ENCODE data around the gene PCBP3. TPM values are rescaled to one million over a fixed set of nuclear protein-coding genes. Genes with fewer than 3 reads are reported as not detected.
"Not testable (repeated sequence)": the region's sequence is repeated elsewhere in the genome, so short reads cannot be mapped to it uniquely, and the experiment has no call there.

Gene PCBP3
- total and polyA plus RNA-seq, 12 donors: 1.7 to 15.8 (median 4.7) TPM

GRCh38 chr21:45951676-45952075 is 308.2 kb downstream of the PCBP3 start:
- H3K4me1 ChIP-seq (replicated peaks in 1 of 2): no peaks in the 10 kb centered on the region

GRCh38 chr21:45952527-45952926 is 309.0 kb downstream of the PCBP3 start:
- H3K27ac ChIP-seq; H3K36me3 ChIP-seq (replicated peaks in 1 of 2); DNase-seq; H3K4me3 ChIP-seq; H3K4me1 ChIP-seq (replicated peaks in 1 of 2); H3K9me3 ChIP-seq (replicated peaks in 1 of 3); H3K27me3 ChIP-seq; intact Hi-C loops (cut with DNase I): not testable (repeated sequence)
- WGBS, 4 donors: 80 to 88% (median 84%) methylated on average over 10 of the region's 10 CpGs

More at GRCh38 chr21:45951676-45952075, 308.2 kb downstream of the PCBP3 start:
- Histone ChIP-seq H3K27me3 (no peaks in the 10 kb centered on the region), H3K36me3 (replicated peaks in 1 of 2) (no peaks in the 10 kb centered on the region), H3K4me3 (no peak overlapping the region), H3K9me3 (replicated peaks in 1 of 3) (no peaks in the 10 kb centered on the region), H3K27ac (no peak overlapping the region)
- intact Hi-C loops (cut with DNase I): no loop called here
- 71 to 80% (median 78%) methylated on average over 13 to 15 of the region's 15 CpGs for WGBS, 4 donors
- no peak for DNase-seq
- TF ChIP-seq POLR2A (IDR thresholded peaks at IDR 0.05) (no peak), CTCF (IDR thresholded peaks at IDR 0.05) (no peak)

DNA sequence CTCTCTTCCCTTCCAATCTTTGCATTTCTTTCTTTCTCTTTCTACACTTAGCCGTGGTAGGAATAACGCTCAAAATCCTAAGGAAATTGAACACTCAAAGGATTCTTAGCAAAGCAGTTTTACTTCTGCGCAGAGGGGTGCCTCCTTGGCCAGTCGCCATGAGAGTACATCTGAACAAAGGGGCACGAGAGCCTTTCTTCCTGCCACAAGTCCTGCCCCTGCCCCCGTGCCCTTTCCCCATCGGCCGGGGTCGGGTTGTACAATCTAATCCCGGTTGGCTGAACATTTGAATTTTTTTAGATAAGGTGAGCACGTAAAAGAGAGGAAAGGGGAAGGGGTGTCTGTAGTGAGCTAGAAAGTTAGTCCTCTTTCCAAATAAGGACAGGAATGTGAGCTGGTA is 309.4 kb downstream of the PCBP3 start:
- TF ChIP-seq POLR2A (IDR thresholded peaks at IDR 0.05) (no peak), CTCF (IDR thresholded peaks at IDR 0.05) (no peak)
- H3K4me1 ChIP-seq (replicated peaks in 1 of 2): no peaks in the 10 kb centered on the region

GRCh38 chr21:45954261-45954660 is 310.7 kb downstream of the PCBP3 start:
- intact Hi-C loops (cut with DNase I): no loop called here
- Histone ChIP-seq H3K4me1 (replicated peaks in 1 of 2) (no peaks in the 10 kb centered on the region), H3K27me3 (no peaks in the 10 kb centered on the region), H3K9me3 (replicated peaks in 1 of 3) (no peaks in the 10 kb centered on the region), H3K27ac (peak overlapping the region in 2 of 5 donors; percentile 30 to 67), H3K36me3 (replicated peaks in 1 of 2) (no peaks in the 10 kb centered on the region), H3K4me3 (no peak overlapping the region)
- TF ChIP-seq CTCF (IDR thresholded peaks at IDR 0.05): no peak
- no peak for TF ChIP-seq POLR2A (IDR thresholded peaks at IDR 0.05)
- DNase-seq: no peak
- WGBS, 4 donors: 48 to 81% (median 62%) methylated on average over 10 to 12 of the region's 12 CpGs

More for the DNA sequence above, 309.4 kb downstream of the PCBP3 start:
- WGBS, 4 donors: 74 to 76% (median 75%) methylated on average over 11 of the region's 11 CpGs
- Histone ChIP-seq H3K27me3 (no peaks in the 10 kb centered on the region), H3K27ac (no peak overlapping the region), H3K36me3 (replicated peaks in 1 of 2) (no peaks in the 10 kb centered on the region), H3K4me3 (no peak overlapping the region), H3K9me3 (replicated peaks in 1 of 3) (no peaks in the 10 kb centered on the region)
- intact Hi-C loops (cut with DNase I): no loop called here
- DNase-seq: no peak

DNA sequence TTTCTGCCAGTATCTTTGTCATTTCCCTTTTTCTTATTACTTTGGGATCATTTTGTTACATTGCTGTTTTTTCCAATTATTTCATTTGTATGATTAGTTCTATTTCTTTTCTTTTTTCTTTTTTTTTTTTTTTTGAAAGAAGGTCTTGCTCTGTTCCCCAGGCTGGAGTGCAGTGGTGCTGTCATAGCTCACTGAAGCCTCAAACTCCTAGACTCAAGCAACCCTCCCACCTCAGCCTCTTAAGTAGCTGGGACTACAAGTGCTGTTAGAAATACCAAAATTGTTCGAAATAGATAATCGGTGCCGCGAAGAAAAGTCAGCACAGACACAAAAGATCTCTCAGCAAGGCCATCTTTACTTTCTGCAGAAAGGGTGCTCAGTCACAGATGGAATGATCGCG is 311.4 kb downstream of the PCBP3 start:
- Histone ChIP-seq H3K36me3 (replicated peaks in 1 of 2) (no peaks in the 10 kb centered on the region), H3K4me1 (replicated peaks in 1 of 2) (no peaks in the 10 kb centered on the region), H3K9me3 (replicated peaks in 1 of 3) (no peaks in the 10 kb centered on the region), H3K27ac (no peak overlapping the region), H3K4me3 (no peak overlapping the region), H3K27me3 (no peaks in the 10 kb centered on the region)
- WGBS, 4 donors: 89 to 95% (median 90%) methylated on average over 6 of the region's 6 CpGs
- DNase-seq: no peak
- intact Hi-C loops (cut with DNase I): no loop called here
- TF ChIP-seq CTCF (IDR thresholded peaks at IDR 0.05) (no peak), POLR2A (IDR thresholded peaks at IDR 0.05) (no peak)
